Esophagus squamous epithelium (tissue), 4 donors: ENCODE data around the gene ALOX5.

Experiments used
- POLR2A ChIP-seq, 4 donors: fragments of 450-650 bp; IDR thresholded peaks; one replicate each; pipeline ENCODE4 v1.6.1; 2017; ENCODE audit warnings: antibody characterized with exemption in 4 of 4, mild to moderate bottlenecking in 4 of 4, moderate library complexity in 3 of 4
- TF ChIP-seq, protein P1 (sequence below), 6 experiments: fragments of 450-650 bp in 4 of 6; fragments of 200-600 bp in 2 of 6; sonication (generic) in 2 of 6; IDR thresholded peaks; one replicate each; pipeline ENCODE4 v1.5.1; 2016 to 2019; ENCODE audit warnings: antibody characterized with exemption in 6 of 6, mild to moderate bottlenecking in 4 of 6, moderate library complexity in 4 of 6

DNA sequence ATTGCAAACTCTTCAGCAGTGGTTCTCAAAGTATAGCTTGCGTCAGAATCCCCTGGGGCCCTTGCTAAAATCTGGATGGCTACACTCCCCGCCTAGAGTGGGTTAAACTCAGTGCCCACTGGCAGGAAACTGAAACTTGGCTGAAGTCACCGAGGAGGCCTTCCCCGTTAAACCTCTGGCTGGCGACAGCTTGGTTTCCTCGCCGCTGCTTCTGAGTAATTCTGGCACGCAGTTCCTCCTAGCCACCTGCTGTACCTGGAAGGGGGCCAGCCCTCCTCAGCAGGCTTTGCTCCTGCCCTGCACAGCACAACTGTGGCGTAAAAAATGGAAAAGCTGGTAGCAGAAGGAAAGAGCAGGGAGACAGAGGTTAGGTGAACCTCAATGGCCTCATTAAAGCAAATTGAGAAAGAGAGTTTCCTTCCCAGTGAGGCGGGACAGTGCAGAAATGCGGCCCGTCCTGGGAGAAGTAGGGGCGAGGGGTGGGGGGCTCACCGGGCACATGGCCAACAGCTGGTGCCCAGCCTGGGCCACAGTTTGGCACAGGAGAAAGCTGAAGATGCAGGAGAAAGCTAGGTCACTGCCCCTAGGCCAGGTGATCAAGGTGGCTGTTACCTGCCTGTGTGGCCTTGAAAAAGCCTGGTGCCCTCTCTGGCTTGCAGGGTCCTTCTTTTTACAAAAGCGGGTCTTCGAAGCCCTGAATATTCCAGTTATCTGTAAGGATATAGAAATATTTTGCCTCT lies 46.6 kb downstream of the ALOX5 start:
- peak in 1 of 4 donors; percentile 22 for TF ChIP-seq POLR2A (IDR thresholded peaks at IDR 0.05)
- TF ChIP-seq, protein P1, sequence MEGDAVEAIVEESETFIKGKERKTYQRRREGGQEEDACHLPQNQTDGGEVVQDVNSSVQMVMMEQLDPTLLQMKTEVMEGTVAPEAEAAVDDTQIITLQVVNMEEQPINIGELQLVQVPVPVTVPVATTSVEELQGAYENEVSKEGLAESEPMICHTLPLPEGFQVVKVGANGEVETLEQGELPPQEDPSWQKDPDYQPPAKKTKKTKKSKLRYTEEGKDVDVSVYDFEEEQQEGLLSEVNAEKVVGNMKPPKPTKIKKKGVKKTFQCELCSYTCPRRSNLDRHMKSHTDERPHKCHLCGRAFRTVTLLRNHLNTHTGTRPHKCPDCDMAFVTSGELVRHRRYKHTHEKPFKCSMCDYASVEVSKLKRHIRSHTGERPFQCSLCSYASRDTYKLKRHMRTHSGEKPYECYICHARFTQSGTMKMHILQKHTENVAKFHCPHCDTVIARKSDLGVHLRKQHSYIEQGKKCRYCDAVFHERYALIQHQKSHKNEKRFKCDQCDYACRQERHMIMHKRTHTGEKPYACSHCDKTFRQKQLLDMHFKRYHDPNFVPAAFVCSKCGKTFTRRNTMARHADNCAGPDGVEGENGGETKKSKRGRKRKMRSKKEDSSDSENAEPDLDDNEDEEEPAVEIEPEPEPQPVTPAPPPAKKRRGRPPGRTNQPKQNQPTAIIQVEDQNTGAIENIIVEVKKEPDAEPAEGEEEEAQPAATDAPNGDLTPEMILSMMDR (IDR thresholded peaks at IDR 0.05), result no peak
